Measurements from ENCODE around the gene CDK10. TPM values are rescaled to one million over a fixed set of nuclear protein-coding genes. Genes with fewer than 3 reads are reported as not detected.

Gene CDK10
- total RNA-seq, 5 donors from 2014 or later (not counting 1 experiment from before 2014, with no cell fraction given): 108 to 163 (median 138) TPM

GRCh38 chr16:89736554-89736953 lies 50.1 kb downstream of the CDK10 start:
- Mint-ChIP-seq H3K4me3 (peak overlapping the region in 1 of 3 donors; percentile 53), H3K27me3 (no peaks in the 10 kb centered on the region), H3K36me3 (peaks cover 47% of the 10 kb centered on the region), H3K4me1 (peaks cover 53 to 71% (median 55%) of the 10 kb centered on the region in 3 donors), H3K27ac (peak overlapping the region; percentile 65 to 80), H3K9me3 (no peaks in the 10 kb centered on the region)
- Histone ChIP-seq H3K36me3 (ENCODE audit: control insufficient read depth in 2 of 2, extremely low read depth in 1 of 2, insufficient read depth in 1 of 2, low read length in 1 of 2) (peaks cover 46 to 93% of the 10 kb centered on the region in 2 donors), H3K27ac (ENCODE audit: low read length) (peak overlapping the region; percentile 36), H3K27me3 (replicated peaks in 1 of 2; ENCODE audit: control insufficient read depth in 2 of 2, extremely low read depth in 1 of 2, insufficient read depth in 2 of 2, low read length in 1 of 2) (no peaks in the 10 kb centered on the region), H3K9me3 (no peaks in the 10 kb centered on the region), H3K4me3 (ENCODE audit: control insufficient read depth in 1 of 2, extremely low read depth in 1 of 2, low read length in 1 of 2) (no peak overlapping the region), H3K4me1 (ENCODE audit: control insufficient read depth in 1 of 2, extremely low read depth in 1 of 2, insufficient read depth in 2 of 2, low read length in 2 of 2) (peaks cover 21 to 80% of the 10 kb centered on the region in 2 experiments)
- ChIA-PET CTCF (interaction anchor here (0.7 to 1.7 kb wide), 4 partner anchors 12 to 128 kb away, joined by 4 to 7 read pairs (median 6); no protein-coding TSS in a partner anchor), POLR2A (interaction anchor here (1.2 to 1.7 kb wide), 2 partner anchors 13 to 25 kb away, joined by 4 read pairs; no protein-coding TSS in a partner anchor)
- DNase-seq (no peak), ATAC-seq (replicated peaks in 1 of 4) (no peak)
- 100% methylated on average over 1 of the region's 3 CpGs for WGBS (ENCODE audit: insufficient coverage)

DNA sequence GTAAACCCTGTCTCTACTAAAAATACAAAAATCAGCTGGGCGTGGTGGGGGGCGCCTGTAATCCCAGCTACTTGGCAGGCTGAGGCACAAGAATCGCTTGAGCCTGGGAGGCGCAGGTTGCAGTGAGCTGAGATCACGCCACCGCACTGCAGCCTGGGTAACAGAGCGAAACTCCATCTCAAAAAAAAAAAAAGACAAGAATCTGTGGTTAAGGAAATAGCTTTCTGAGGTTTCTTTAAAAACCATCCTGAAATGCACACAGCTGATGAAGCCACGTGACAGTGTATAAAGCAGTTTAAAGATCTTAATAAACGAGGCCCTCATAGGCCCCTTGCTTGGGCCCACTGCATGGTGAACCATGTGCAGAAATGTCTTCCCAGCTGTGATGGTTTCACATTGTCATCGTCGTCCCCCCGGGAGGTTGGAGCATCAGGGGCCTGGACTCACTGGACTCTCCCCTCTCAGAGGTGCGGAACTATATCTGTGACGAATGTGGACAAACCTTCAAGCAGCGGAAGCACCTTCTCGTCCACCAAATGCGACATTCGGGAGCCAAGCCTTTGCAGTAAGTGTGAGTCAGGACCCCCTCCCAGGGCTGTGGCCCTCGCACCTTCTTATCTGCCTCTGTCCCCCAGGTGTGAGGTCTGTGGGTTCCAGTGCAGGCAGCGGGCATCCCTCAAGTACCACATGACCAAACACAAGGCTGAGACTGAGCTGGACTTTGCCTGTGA lies 51.0 kb downstream of the CDK10 start:
- Histone ChIP-seq H3K4me1 (ENCODE audit: control insufficient read depth in 1 of 2, extremely low read depth in 1 of 2, insufficient read depth in 2 of 2, low read length in 2 of 2) (peaks cover 21 to 71% of the 10 kb centered on the region in 2 experiments), H3K4me3 (ENCODE audit: control insufficient read depth in 1 of 2, extremely low read depth in 1 of 2, low read length in 1 of 2) (no peak overlapping the region), H3K9me3 (no peaks in the 10 kb centered on the region), H3K36me3 (ENCODE audit: control insufficient read depth in 2 of 2, extremely low read depth in 1 of 2, insufficient read depth in 1 of 2, low read length in 1 of 2) (peaks cover 43 to 86% of the 10 kb centered on the region in 2 donors), H3K27me3 (replicated peaks in 1 of 2; ENCODE audit: control insufficient read depth in 2 of 2, extremely low read depth in 1 of 2, insufficient read depth in 2 of 2, low read length in 1 of 2) (no peaks in the 10 kb centered on the region), H3K27ac (ENCODE audit: low read length) (peak overlapping the region; percentile 36)
- H3K4me1 Mint-ChIP-seq: peaks cover 44 to 64% (median 46%) of the 10 kb centered on the region in 3 donors
- DNase-seq: peak in 33 of 35 experiments; percentile 32 to 77 (median 50)
- peak overlapping the region; percentile 65 to 80 for H3K27ac Mint-ChIP-seq
- ChIA-PET CTCF (interaction anchor here in 1 of 2 donors (1.0 to 1.7 kb wide), 5 partner anchors 13 to 127 kb away, joined by 3 to 14 read pairs (median 7); no protein-coding TSS in a partner anchor), POLR2A (interaction anchor here (0.6 to 1.7 kb wide), 4 partner anchors 8 to 24 kb away, joined by 3 to 6 read pairs (median 4); no protein-coding TSS in a partner anchor)
- H3K27me3 Mint-ChIP-seq: no peaks in the 10 kb centered on the region
- H3K36me3 Mint-ChIP-seq: peaks cover 42% of the 10 kb centered on the region
- ATAC-seq (replicated peaks in 1 of 4): peak; percentile 54 to 86 (median 61)
- H3K4me3 Mint-ChIP-seq: peak overlapping the region in 2 of 3 donors; percentile 3 to 53
- no peaks in the 10 kb centered on the region for H3K9me3 Mint-ChIP-seq
- 62% methylated on average over 16 of the region's 20 CpGs for WGBS (ENCODE audit: insufficient coverage)

- DNase-seq (no peak), ATAC-seq (replicated peaks in 1 of 4) (no peak)
- Histone ChIP-seq H3K4me3 (ENCODE audit: control insufficient read depth in 1 of 2, extremely low read depth in 1 of 2, low read length in 1 of 2) (no peak overlapping the region), H3K4me1 (ENCODE audit: control insufficient read depth in 1 of 2, extremely low read depth in 1 of 2, insufficient read depth in 2 of 2, low read length in 2 of 2) (peaks cover 21 to 70% of the 10 kb centered on the region in 2 experiments), H3K27ac (ENCODE audit: low read length) (no peak overlapping the region), H3K36me3 (ENCODE audit: control insufficient read depth in 2 of 2, extremely low read depth in 1 of 2, insufficient read depth in 1 of 2, low read length in 1 of 2) (peaks cover 39 to 81% of the 10 kb centered on the region in 2 donors), H3K9me3 (no peaks in the 10 kb centered on the region), H3K27me3 (replicated peaks in 1 of 2; ENCODE audit: control insufficient read depth in 2 of 2, extremely low read depth in 1 of 2, insufficient read depth in 2 of 2, low read length in 1 of 2) (no peaks in the 10 kb centered on the region)
- 91% methylated on average over 12 of the region's 14 CpGs for WGBS (ENCODE audit: insufficient coverage)
- H3K36me3 Mint-ChIP-seq: peaks cover 40% of the 10 kb centered on the region
- no peaks in the 10 kb centered on the region for H3K27me3 Mint-ChIP-seq
- peak overlapping the region in 1 of 2 donors; percentile 39 for H3K27ac Mint-ChIP-seq
- no peaks in the 10 kb centered on the region for H3K9me3 Mint-ChIP-seq
- POLR2A ChIA-PET: interaction anchor here (0.9 to 1.7 kb wide), 2 partner anchors 23 kb away, joined by 4 to 6 read pairs; no protein-coding TSS in a partner anchor
- H3K4me1 Mint-ChIP-seq: peaks cover 44 to 67% (median 46%) of the 10 kb centered on the region in 3 donors
- peak overlapping the region in 1 of 3 donors; percentile 53 for H3K4me3 Mint-ChIP-seq
- CTCF ChIA-PET: interaction anchor here (0.7 to 1.7 kb wide), 5 partner anchors 14 to 126 kb away, joined by 5 to 14 read pairs (median 7); no protein-coding TSS in a partner anchor
Observed at GRCh38 chr16:89738072-89738377, 51.5 kb downstream of the CDK10 start.

DNA sequence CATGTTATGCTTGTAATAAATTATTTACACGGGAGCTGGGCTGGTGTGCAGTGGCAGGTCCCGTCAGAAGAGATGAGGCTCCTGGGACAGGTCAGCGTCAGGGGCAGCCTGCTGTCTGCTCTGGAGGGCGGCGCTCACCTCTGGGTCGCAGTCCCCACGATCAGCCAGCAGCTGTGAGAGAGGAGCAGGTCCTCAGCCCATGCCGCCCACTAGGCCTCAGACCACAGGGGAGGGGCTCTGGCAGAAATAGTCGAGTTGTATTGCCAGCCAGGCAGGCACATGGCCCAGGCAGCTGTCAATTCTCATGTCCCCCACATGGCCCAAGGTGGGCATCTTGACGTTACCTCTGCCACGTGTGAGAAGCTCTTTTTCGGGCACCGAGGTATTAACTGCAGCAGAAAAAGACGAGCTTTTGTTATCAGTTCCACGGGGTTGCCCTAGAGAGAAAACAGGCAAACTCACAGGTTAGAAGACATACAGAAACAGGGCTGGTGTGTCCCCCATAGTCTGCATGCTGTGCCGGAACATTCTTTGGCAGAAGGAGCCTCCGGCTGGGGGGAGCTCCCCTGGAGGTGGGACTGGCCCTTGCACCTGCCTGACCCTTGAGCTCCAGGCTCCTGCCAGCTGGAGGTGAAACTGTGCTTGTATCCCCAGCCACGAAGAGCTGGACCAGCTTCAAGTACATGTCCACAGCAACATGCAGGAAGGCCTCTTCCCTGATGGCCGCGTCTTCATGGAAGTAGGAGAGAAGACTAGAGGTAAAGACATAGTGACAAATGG lies 52.2 kb downstream of the CDK10 start:
- Histone ChIP-seq H3K27ac (ENCODE audit: low read length) (no peak overlapping the region), H3K4me3 (ENCODE audit: control insufficient read depth in 1 of 2, extremely low read depth in 1 of 2, low read length in 1 of 2) (peak overlapping the region in 1 of 2 donors; percentile 5), H3K9me3 (no peaks in the 10 kb centered on the region), H3K4me1 (ENCODE audit: control insufficient read depth in 1 of 2, extremely low read depth in 1 of 2, insufficient read depth in 2 of 2, low read length in 2 of 2) (peaks cover 21 to 69% of the 10 kb centered on the region in 2 experiments), H3K36me3 (ENCODE audit: control insufficient read depth in 2 of 2, extremely low read depth in 1 of 2, insufficient read depth in 1 of 2, low read length in 1 of 2) (peaks cover 38 to 74% of the 10 kb centered on the region in 2 donors), H3K27me3 (replicated peaks in 1 of 2; ENCODE audit: control insufficient read depth in 2 of 2, extremely low read depth in 1 of 2, insufficient read depth in 2 of 2, low read length in 1 of 2) (no peaks in the 10 kb centered on the region)
- WGBS (ENCODE audit: insufficient coverage): 90% methylated on average over 17 of the region's 20 CpGs
- ChIA-PET POLR2A (interaction anchor here in 1 of 2 donors (0.6 kb wide), 1 partner anchor 392 kb away, joined by 8 read pairs; no protein-coding TSS in a partner anchor), CTCF (interaction anchor here (0.7 to 1.6 kb wide), 3 partner anchors 24 to 39 kb away, joined by 5 to 14 read pairs (median 12); no protein-coding TSS in a partner anchor)
- no peak for DNase-seq
- H3K27ac Mint-ChIP-seq: peak overlapping the region in 1 of 2 donors; percentile 39
- peaks cover 44 to 66% (median 46%) of the 10 kb centered on the region in 3 donors for H3K4me1 Mint-ChIP-seq
- no peaks in the 10 kb centered on the region for H3K9me3 Mint-ChIP-seq
- no peak for ATAC-seq (replicated peaks in 1 of 4)
- no peak overlapping the region for H3K4me3 Mint-ChIP-seq
- no peaks in the 10 kb centered on the region for H3K27me3 Mint-ChIP-seq
- peaks cover 38% of the 10 kb centered on the region for H3K36me3 Mint-ChIP-seq

GRCh38 chr16:89739383-89739782 lies 52.9 kb downstream of the CDK10 start:
- Mint-ChIP-seq H3K27ac (peak overlapping the region in 1 of 2 donors; percentile 28), H3K36me3 (peaks cover 37% of the 10 kb centered on the region), H3K9me3 (no peaks in the 10 kb centered on the region), H3K27me3 (no peaks in the 10 kb centered on the region), H3K4me3 (no peak overlapping the region), H3K4me1 (peaks cover 42 to 66% (median 47%) of the 10 kb centered on the region in 3 donors)
- CTCF ChIA-PET: no interaction called here
- Histone ChIP-seq H3K36me3 (ENCODE audit: control insufficient read depth in 2 of 2, extremely low read depth in 1 of 2, insufficient read depth in 1 of 2, low read length in 1 of 2) (peaks cover 32 to 69% of the 10 kb centered on the region in 2 donors), H3K9me3 (no peaks in the 10 kb centered on the region), H3K4me3 (ENCODE audit: control insufficient read depth in 1 of 2, extremely low read depth in 1 of 2, low read length in 1 of 2) (no peak overlapping the region), H3K4me1 (ENCODE audit: control insufficient read depth in 1 of 2, extremely low read depth in 1 of 2, insufficient read depth in 2 of 2, low read length in 2 of 2) (peaks cover 21 to 69% of the 10 kb centered on the region in 2 experiments), H3K27ac (ENCODE audit: low read length) (no peak overlapping the region), H3K27me3 (replicated peaks in 1 of 2; ENCODE audit: control insufficient read depth in 2 of 2, extremely low read depth in 1 of 2, insufficient read depth in 2 of 2, low read length in 1 of 2) (no peaks in the 10 kb centered on the region)
- POLR2A ChIA-PET: interaction anchor here in 1 of 2 donors (0.6 kb wide), 1 partner anchor 393 kb away, joined by 8 read pairs; no protein-coding TSS in a partner anchor
- no peak for DNase-seq
- ATAC-seq (replicated peaks in 1 of 4): no peak
- WGBS (ENCODE audit: insufficient coverage): 85% methylated on average over 6 of the region's 9 CpGs

All from T-cell (primary cell).